ENCODE measurements around the gene IL1R2.
"Not testable (repeated sequence)": the region's sequence is repeated elsewhere in the genome, so short reads cannot be mapped to it uniquely, and the experiment has no call there.

IL1R2 gene

GRCh38 chr2:101998896-101999789, 7.4 kb downstream of the IL1R2 start:
- DNase-seq (ENCODE audit: low read depth in 2 of 2) = no peak

DNA sequence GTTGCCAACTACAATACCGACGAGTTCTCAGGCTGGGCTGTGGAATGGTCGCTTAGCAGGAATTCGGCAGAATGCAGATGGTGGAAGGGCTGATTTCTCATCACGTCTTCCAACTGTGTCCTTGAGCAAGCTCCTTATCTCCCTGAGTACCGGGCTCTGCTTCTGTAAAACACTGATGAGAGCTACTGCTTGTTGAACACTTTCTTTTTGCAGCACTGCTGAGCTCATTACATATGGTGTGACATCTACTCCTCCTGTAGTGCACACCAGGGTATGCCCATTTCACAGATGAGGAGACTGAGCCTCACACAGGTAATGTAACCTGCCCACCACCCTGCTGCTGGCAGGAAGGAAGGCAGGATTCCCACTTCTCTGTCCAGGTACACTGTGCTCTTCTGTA, 8.3 kb downstream of the IL1R2 start:
- DNase-seq (ENCODE audit: low read depth in 2 of 2) = no peak

GRCh38 chr2:102000813-102001766, 9.3 kb downstream of the IL1R2 start:
- no peak for DNase-seq (ENCODE audit: low read depth in 2 of 2)

- no peak for DNase-seq (ENCODE audit: low read depth in 2 of 2)
Measured at GRCh38 chr2:102001767-102002142, 10.0 kb downstream of the IL1R2 start.

- no peak for DNase-seq (ENCODE audit: low read depth in 2 of 2)
Measured at GRCh38 chr2:102002228-102002627, 10.5 kb downstream of the IL1R2 start.

GRCh38 chr2:102002909-102003308, 11.1 kb downstream of the IL1R2 start:
- not testable (repeated sequence) for DNase-seq (ENCODE audit: low read depth in 2 of 2)

GRCh38 chr2:102003696-102004095, 11.9 kb downstream of the IL1R2 start:
- no peak for DNase-seq (ENCODE audit: low read depth in 2 of 2)

GRCh38 chr2:102004581-102004980, 12.8 kb downstream of the IL1R2 start:
- DNase-seq (ENCODE audit: low read depth in 2 of 2) = no peak

DNA sequence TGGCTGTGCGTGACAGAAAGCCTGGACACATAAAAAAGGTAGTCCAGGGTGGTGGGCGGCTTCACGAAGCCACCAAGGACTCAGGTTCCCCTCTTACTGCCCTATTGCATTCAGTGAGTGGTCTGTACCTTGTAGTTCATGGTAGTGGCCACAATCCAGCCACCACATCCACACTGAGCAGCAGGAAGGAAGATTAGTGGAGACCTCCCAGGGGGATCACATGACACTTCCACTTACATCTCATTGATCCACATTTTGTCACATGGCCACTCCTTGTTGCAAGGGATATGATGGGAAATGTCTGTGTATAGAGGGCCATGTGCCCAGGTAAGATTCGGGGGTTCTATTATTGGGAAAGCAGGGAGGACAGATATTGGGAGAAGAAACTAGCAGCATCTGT, 13.7 kb downstream of the IL1R2 start:
- no peak for DNase-seq (ENCODE audit: low read depth in 2 of 2)

DNA sequence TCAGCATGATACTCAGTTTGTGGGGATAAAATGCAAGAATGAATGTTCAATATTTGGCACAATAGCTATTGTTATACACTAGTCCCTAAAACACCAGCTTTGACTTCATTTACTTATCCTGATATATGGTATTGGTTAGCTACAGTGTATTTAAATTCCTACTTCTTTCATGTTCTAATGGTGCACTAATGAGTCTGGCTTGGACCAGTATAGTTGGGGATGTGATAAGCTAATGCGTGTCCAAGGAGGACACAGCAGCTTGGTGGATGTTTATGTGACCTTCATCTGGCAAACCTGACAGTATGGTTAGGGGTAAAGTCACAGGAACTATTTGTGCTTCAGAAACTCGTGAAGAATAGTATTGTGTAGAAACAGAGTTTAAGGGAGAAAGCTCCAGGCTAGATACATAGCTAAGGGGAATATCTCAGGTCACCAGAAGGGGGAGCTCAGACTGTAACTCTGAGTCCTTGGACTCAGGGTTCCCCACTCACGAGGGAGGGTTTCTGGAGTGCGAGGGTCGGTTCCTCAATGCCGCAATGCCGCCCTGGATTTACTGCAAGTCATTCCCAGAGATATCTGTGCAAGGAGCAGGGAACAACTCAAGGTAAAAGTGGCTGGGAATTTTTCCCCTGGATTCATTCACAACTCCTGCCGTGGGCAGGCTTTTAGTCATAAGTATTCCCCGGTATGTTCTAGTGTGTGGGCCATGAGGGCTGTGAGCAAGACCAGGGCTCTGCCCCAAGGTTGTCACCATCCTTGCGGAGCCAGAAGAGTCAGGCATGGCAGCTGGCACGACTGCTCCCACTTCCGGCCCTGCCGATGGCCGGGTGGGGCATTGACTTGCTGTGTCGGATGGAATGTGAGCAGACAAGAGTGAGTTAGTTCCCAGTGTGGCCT, 14.5 kb downstream of the IL1R2 start:
- peak in 1 of 2 experiments; percentile 27 for DNase-seq (ENCODE audit: low read depth in 2 of 2)

DNA sequence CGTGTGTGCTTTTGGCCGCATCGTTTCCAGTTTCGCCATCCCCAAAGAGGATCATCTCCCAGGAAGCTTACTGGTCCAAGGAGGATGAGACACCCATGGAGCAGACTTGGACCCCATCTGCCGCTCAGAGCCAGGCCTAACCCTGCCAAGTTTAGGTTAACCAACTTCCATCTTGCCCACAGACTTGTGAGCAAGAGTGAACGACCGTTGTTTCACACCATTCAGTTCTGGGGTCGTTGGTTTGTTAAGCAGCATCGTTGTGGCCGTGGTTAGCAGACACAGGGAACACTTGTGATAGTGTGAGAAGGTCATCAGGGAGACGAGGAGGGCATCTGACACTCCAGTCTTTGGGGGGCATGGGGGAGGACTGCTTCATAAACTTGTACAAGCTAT, 15.1 kb downstream of the IL1R2 start:
- DNase-seq (ENCODE audit: low read depth in 2 of 2) = no peak

- DNase-seq (ENCODE audit: low read depth in 2 of 2) = no peak
Measured at GRCh38 chr2:102008490-102008889, 16.7 kb downstream of the IL1R2 start.

GRCh38 chr2:102009557-102009956, 17.8 kb downstream of the IL1R2 start:
- no peak for DNase-seq (ENCODE audit: low read depth in 2 of 2)

DNA sequence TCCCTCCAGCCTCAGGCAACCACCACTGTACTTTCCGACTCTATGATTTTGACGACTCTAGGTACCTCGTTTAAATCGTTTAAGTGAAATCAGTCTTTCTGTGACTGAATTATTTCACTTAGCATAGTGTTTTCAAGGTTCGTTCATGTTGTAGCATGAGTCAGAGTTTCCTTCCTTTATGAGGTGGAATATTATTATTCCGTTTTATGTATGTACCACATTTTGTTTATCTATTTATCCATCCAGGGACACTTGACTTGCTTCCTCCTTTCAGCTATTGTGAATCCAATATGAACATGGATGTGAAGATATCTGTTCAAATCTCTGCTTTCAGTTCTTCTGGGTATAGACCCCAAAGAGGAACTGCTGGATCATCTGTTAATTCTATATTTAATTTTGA, 19.1 kb downstream of the IL1R2 start:
- no peak for DNase-seq (ENCODE audit: low read depth in 2 of 2)

GRCh38 chr2:102012061-102012614, 20.4 kb downstream of the IL1R2 start:
- DNase-seq (ENCODE audit: low read depth in 2 of 2) = no peak

- no peak for DNase-seq (ENCODE audit: low read depth in 2 of 2)
Measured at GRCh38 chr2:102013206-102014040, 21.7 kb downstream of the IL1R2 start.

- DNase-seq (ENCODE audit: low read depth in 2 of 2) = no peak
Measured at GRCh38 chr2:102014041-102014345, 22.2 kb downstream of the IL1R2 start.

DNA sequence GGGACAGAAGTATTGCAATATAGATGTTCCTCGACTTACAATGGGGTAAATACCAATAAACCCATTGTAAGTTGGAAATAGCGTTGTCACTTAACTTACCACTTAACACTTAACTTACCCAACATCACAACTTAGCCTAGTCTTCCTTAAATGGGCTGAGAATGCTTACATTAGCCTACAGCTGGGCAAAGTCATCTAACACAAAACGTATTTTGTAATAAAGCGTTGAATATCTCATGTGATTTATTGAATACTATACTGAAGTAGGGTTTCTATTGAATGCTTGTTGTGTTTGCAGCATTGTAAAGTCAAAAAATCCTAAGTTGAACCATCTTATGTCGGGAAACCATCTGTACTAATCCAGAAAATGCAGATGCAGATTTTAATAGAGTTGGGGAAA, 23.6 kb downstream of the IL1R2 start:
- no peak for DNase-seq (ENCODE audit: low read depth in 2 of 2)

- no peak for DNase-seq (ENCODE audit: low read depth in 2 of 2)
Measured at GRCh38 chr2:102016399-102016955, 24.7 kb downstream of the IL1R2 start.

- no peak for DNase-seq (ENCODE audit: low read depth in 2 of 2)
Measured at GRCh38 chr2:102018823-102019445, 27.2 kb downstream of the IL1R2 start.
